WTC11 (cell line): ENCODE results near the gene NTSR1.

ENCODE experiments used
- ELF4 ChIP-seq: sonication (generic); formaldehyde crosslinking; IDR thresholded peaks from 2 replicates; pipeline ENCODE4 v1.8.1; 2022; ENCODE audit warnings: low read depth, mild to moderate bottlenecking, moderate library complexity, missing genetic modification reagents
- GABPB1 ChIP-seq: sonication (generic); formaldehyde crosslinking; IDR thresholded peaks from 2 replicates; pipeline ENCODE4 v1.8.1; 2023; ENCODE audit warnings: mild to moderate bottlenecking, missing genetic modification reagents
- KAT7 ChIP-seq: sonication (generic); formaldehyde crosslinking; IDR thresholded peaks from 2 replicates; pipeline ENCODE4 v1.8.1; 2023; ENCODE audit warnings: missing genetic modification reagents, mild to moderate bottlenecking, borderline replicate concordance
- MXD4 ChIP-seq: fragments of 250-450 bp; sonication (Bioruptor Pico); IDR thresholded peaks from 2 replicates; pipeline ENCODE4 v1.8.0; 2021; ENCODE audit warnings: mild to moderate bottlenecking, moderate library complexity, borderline replicate concordance
- SMAD3 ChIP-seq: sonication (generic); formaldehyde crosslinking; IDR thresholded peaks from 2 replicates; pipeline ENCODE4 v1.8.0; 2022; ENCODE audit warnings: missing genetic modification reagents, mild to moderate bottlenecking, borderline replicate concordance
- TEAD1 ChIP-seq: sonication (generic); formaldehyde crosslinking; IDR thresholded peaks from 2 replicates; pipeline ENCODE4 v1.8.0; 2022; ENCODE audit warnings: mild to moderate bottlenecking, missing genetic modification reagents
- TP53 ChIP-seq: sonication (generic); formaldehyde crosslinking; IDR thresholded peaks from 2 replicates; pipeline ENCODE4 v1.8.1; 2023; ENCODE audit warnings: mild to moderate bottlenecking, missing genetic modification reagents
- TF ChIP-seq, protein P1 (sequence below): fragments of 200-600 bp; IDR thresholded peaks from 2 replicates; pipeline ENCODE4 v1.8.0; 2022; ENCODE audit warnings: antibody characterized with exemption
- TF ChIP-seq, protein P2 (sequence below): sonication (generic); formaldehyde crosslinking; conservative IDR thresholded peaks from 2 replicates; pipeline ENCODE4 v1.8.1; 2022; ENCODE audit warnings: mild to moderate bottlenecking, missing genetic modification reagents

DNA sequence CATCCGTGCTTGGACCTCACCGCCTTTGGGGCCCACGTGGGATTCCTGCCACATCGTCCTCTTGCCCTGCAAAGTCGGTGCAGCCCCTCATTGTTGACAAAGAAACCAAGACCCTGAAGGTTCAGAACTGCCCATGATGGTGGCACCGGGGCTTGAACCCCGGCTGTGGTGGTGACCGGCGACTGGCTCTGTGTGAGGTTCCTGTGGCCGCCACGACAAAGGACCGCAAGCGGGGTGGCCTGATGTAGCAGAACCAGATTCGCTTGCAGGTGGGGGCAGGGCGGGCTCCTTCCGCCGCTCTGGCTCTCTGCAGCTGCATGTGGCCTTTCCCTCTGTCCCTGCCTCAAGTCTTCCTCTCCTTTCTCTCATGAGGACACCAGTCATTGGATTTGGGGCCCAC lies 37.6 kb upstream of the NTSR1 start:
- TF ChIP-seq, protein P1, sequence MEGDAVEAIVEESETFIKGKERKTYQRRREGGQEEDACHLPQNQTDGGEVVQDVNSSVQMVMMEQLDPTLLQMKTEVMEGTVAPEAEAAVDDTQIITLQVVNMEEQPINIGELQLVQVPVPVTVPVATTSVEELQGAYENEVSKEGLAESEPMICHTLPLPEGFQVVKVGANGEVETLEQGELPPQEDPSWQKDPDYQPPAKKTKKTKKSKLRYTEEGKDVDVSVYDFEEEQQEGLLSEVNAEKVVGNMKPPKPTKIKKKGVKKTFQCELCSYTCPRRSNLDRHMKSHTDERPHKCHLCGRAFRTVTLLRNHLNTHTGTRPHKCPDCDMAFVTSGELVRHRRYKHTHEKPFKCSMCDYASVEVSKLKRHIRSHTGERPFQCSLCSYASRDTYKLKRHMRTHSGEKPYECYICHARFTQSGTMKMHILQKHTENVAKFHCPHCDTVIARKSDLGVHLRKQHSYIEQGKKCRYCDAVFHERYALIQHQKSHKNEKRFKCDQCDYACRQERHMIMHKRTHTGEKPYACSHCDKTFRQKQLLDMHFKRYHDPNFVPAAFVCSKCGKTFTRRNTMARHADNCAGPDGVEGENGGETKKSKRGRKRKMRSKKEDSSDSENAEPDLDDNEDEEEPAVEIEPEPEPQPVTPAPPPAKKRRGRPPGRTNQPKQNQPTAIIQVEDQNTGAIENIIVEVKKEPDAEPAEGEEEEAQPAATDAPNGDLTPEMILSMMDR = no peak
- no peak for TF ChIP-seq MXD4 (CRISPR knock-in tag)
- TF ChIP-seq GABPB1 (CRISPR knock-in tag) = no peak
- no peak for TF ChIP-seq TEAD1 (CRISPR knock-in tag)
- TF ChIP-seq KAT7 = no peak
- TF ChIP-seq SMAD3 = no peak
- TF ChIP-seq, protein P2, sequence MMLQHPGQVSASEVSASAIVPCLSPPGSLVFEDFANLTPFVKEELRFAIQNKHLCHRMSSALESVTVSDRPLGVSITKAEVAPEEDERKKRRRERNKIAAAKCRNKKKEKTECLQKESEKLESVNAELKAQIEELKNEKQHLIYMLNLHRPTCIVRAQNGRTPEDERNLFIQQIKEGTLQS (CRISPR knock-in tag) = no peak
- no peak for TF ChIP-seq ELF4 (CRISPR knock-in tag)
- no peak for TF ChIP-seq TP53 (CRISPR knock-in tag)
